HEK293 (cell line): Measurements from ENCODE around the gene STPG2.

Experiments
- CTCF ChIA-PET: fragments of 350-600 bp; formaldehyde crosslinking; extraction: SDS; loops from one replicate; lab custom pipeline; 2021; ENCODE audit warnings: antibody characterized with exemption; lab: Yijun Ruan, JAX
- POLR2A ChIA-PET: fragments of 300-600 bp; formaldehyde crosslinking; extraction: SDS; loops from one replicate; lab custom pipeline; 2020; ENCODE audit warnings: antibody characterized with exemption, inconsistent platforms; lab: Yijun Ruan, JAX
- H3K27ac ChIP-seq: fragments of 200-500 bp; sonication (Bioruptor generic); 2 replicates; pipeline ENCODE4 v1.5.1; 2014; ENCODE audit warnings: low read depth, low read length, control low read depth, inconsistent platforms; ENCODE audit errors: extremely low read depth
- H3K36me3 ChIP-seq, 2 experiments: fragments of 200-500 bp in 1 of 2; sonication (Bioruptor generic) in 1 of 2; 1 replicate in 1 of 2; 2 replicates in 1 of 2; pipeline ENCODE4 v1.5.1; 2014 to 2017; ENCODE audit warnings: inconsistent platforms in 2 of 2, low read length in 2 of 2; ENCODE audit not compliant: control insufficient read depth in 2 of 2, insufficient read depth in 1 of 2
- H3K4me1 ChIP-seq: fragments of 200-500 bp; sonication (Bioruptor generic); 2 replicates; pipeline ENCODE4 v1.5.1; 2014; ENCODE audit warnings: mild to moderate bottlenecking, low read length, inconsistent platforms; ENCODE audit not compliant: control insufficient read depth, insufficient read depth
- H3K4me3 ChIP-seq: 2 replicates; pipeline ENCODE4 v1.5.1; 2011; ENCODE audit warnings: low read depth, mild to moderate bottlenecking, control low read depth, low read length, moderate library complexity
- H3K9me3 ChIP-seq: fragments of 200-500 bp; sonication (Bioruptor generic); 2 replicates; pipeline ENCODE4 v1.5.1; 2014; ENCODE audit warnings: low read depth, low read length, inconsistent platforms; ENCODE audit not compliant: control insufficient read depth, insufficient read depth
- EGR2 ChIP-seq: fragments of 450-650 bp; formaldehyde crosslinking; IDR thresholded peaks from 2 replicates; pipeline ENCODE4 v1.5.1; 2016; ENCODE audit warnings: low read depth, missing biosample characterization, missing genetic modification characterization
- MZF1 ChIP-seq: fragments of 450-650 bp; formaldehyde crosslinking; IDR thresholded peaks from 2 replicates; pipeline ENCODE4 v1.5.1; 2017; ENCODE audit warnings: missing biosample characterization, missing genetic modification characterization, borderline replicate concordance
- RBAK ChIP-seq: fragments of 450-650 bp; formaldehyde crosslinking; IDR thresholded peaks from 2 replicates; pipeline ENCODE4 v1.5.1; 2016; ENCODE audit warnings: missing biosample characterization, missing genetic modification characterization
- TCF7L2 ChIP-seq: IDR thresholded peaks from 2 replicates; pipeline ENCODE4 v1.6.1; 2011; ENCODE audit warnings: low read depth, mild to moderate bottlenecking, inconsistent platforms, low read length, moderate library complexity, borderline replicate concordance
- WT1 ChIP-seq: fragments of 450-650 bp; formaldehyde crosslinking; IDR thresholded peaks from 2 replicates; pipeline ENCODE4 v1.5.1; 2016; ENCODE audit warnings: missing biosample characterization, missing genetic modification characterization
- ZBTB1 ChIP-seq: fragments of 450-650 bp; formaldehyde crosslinking; IDR thresholded peaks from 2 replicates; pipeline ENCODE4 v1.5.1; 2016; ENCODE audit warnings: missing biosample characterization, missing genetic modification characterization
- ZBTB21 ChIP-seq: fragments of 450-650 bp; formaldehyde crosslinking; IDR thresholded peaks from 2 replicates; pipeline ENCODE4 v1.5.1; 2017; ENCODE audit warnings: missing biosample characterization, missing genetic modification characterization
- ZBTB8A ChIP-seq: fragments of 450-650 bp; formaldehyde crosslinking; IDR thresholded peaks from 2 replicates; pipeline ENCODE4 v1.5.1; 2016; ENCODE audit warnings: missing biosample characterization, missing genetic modification characterization
- ZNF114 ChIP-seq: fragments of 450-650 bp; formaldehyde crosslinking; IDR thresholded peaks from 2 replicates; pipeline ENCODE4 v1.5.0; 2017; ENCODE audit warnings: missing biosample characterization, missing genetic modification characterization
- ZNF146 ChIP-seq: fragments of 450-650 bp; formaldehyde crosslinking; IDR thresholded peaks from 2 replicates; pipeline ENCODE4 v1.5.1; 2016; ENCODE audit warnings: missing biosample characterization, missing genetic modification characterization
- ZNF157 ChIP-seq: fragments of 450-650 bp; formaldehyde crosslinking; IDR thresholded peaks from 2 replicates; pipeline ENCODE4 v1.5.1; 2016; ENCODE audit warnings: missing biosample characterization, missing genetic modification characterization
- ZNF324 ChIP-seq: fragments of 450-650 bp; formaldehyde crosslinking; IDR thresholded peaks from 2 replicates; pipeline ENCODE4 v1.5.1; 2016; ENCODE audit warnings: missing biosample characterization, missing genetic modification characterization
- ZNF585B ChIP-seq: fragments of 450-650 bp; formaldehyde crosslinking; IDR thresholded peaks from 2 replicates; pipeline ENCODE4 v1.5.1; 2016; ENCODE audit warnings: missing biosample characterization, missing genetic modification characterization
- ZNF658 ChIP-seq: fragments of 450-650 bp; formaldehyde crosslinking; IDR thresholded peaks from 2 replicates; pipeline ENCODE4; 2016; ENCODE audit warnings: missing biosample characterization, missing genetic modification characterization
- ZNF670 ChIP-seq: fragments of 450-650 bp; formaldehyde crosslinking; IDR thresholded peaks from 2 replicates; pipeline ENCODE4 v1.5.1; 2016; ENCODE audit warnings: missing biosample characterization, missing genetic modification characterization, low read depth
- ZSCAN18 ChIP-seq: fragments of 450-650 bp; formaldehyde crosslinking; IDR thresholded peaks from 2 replicates; pipeline ENCODE4 v1.5.1; 2016; ENCODE audit warnings: missing biosample characterization, missing genetic modification characterization
- TF ChIP-seq, protein P1 (sequence below): fragments of 450-650 bp; formaldehyde crosslinking; IDR thresholded peaks from 2 replicates; pipeline ENCODE4 v1.5.1; 2016; ENCODE audit warnings: missing biosample characterization, missing genetic modification characterization
- TF ChIP-seq, protein P2 (sequence below): fragments of 450-650 bp; formaldehyde crosslinking; IDR thresholded peaks from 2 replicates; pipeline ENCODE4 v1.5.1; 2016; ENCODE audit warnings: missing biosample characterization, missing genetic modification characterization, borderline replicate concordance

The STPG2 gene

GRCh38 chr4:98162696-98163095 is 19.4 kb upstream of the STPG2 start:
- no peak overlapping the region for H3K4me3 ChIP-seq
- TF ChIP-seq ZNF114 (no peak), ZNF670 (tag by site-specific recombination) (no peak), WT1 (tag by site-specific recombination) (no peak), ZNF324 (no peak), ZSCAN18 (no peak), ZBTB8A (tag by site-specific recombination) (no peak), MZF1 (tag by site-specific recombination) (no peak), EGR2 (tag by site-specific recombination) (no peak), ZNF157 (tag by site-specific recombination) (no peak), RBAK (tag by site-specific recombination) (no peak), ZNF585B (tag by site-specific recombination) (no peak), ZNF146 (tag by site-specific recombination) (no peak)
- TF ChIP-seq, protein P1, sequence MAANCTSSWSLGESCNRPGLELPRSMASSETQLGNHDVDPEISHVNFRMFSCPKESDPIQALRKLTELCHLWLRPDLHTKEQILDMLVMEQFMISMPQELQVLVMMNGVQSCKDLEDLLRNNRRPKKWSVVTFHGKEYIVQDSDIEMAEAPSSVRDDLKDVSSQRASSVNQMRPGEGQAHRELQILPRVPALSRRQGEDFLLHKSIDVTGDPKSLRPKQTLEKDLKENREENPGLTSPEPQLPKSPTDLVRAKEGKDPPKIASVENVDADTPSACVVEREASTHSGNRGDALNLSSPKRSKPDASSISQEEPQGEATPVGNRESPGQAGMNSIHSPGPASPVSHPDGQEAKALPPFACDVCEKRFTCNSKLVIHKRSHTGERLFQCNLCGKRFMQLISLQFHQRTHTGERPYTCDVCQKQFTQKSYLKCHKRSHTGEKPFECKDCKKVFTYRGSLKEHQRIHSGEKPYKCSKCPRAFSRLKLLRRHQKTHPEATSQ = no peak
- CTCF ChIA-PET = no interaction called here
- no peak overlapping the region for H3K27ac ChIP-seq
- no peaks in the 10 kb centered on the region for H3K9me3 ChIP-seq
- no peaks in the 10 kb centered on the region for H3K4me1 ChIP-seq
- H3K36me3 ChIP-seq = no peaks in the 10 kb centered on the region
- POLR2A ChIA-PET = no interaction called here

GRCh38 chr4:98151145-98151924 is 8.1 kb upstream of the STPG2 start:
- Histone ChIP-seq H3K9me3 (no peaks in the 10 kb centered on the region), H3K27ac (no peak overlapping the region), H3K4me3 (no peak overlapping the region), H3K36me3 (no peaks in the 10 kb centered on the region)
- ChIA-PET POLR2A (interaction anchor here (0.5 kb wide), 1 partner anchor 1226 kb away, joined by 5 read pairs; no protein-coding TSS in a partner anchor), CTCF (interaction anchor here (0.6 kb wide), 2 partner anchors 316 to 532 kb away, joined by 4 to 6 read pairs; no protein-coding TSS in a partner anchor)
- TF ChIP-seq MZF1 (tag by site-specific recombination) (no peak), TCF7L2 (no peak), ZBTB21 (tag by site-specific recombination) (no peak), ZBTB1 (tag by site-specific recombination) (no peak), ZNF658 (no peak)
- TF ChIP-seq, protein P2, sequence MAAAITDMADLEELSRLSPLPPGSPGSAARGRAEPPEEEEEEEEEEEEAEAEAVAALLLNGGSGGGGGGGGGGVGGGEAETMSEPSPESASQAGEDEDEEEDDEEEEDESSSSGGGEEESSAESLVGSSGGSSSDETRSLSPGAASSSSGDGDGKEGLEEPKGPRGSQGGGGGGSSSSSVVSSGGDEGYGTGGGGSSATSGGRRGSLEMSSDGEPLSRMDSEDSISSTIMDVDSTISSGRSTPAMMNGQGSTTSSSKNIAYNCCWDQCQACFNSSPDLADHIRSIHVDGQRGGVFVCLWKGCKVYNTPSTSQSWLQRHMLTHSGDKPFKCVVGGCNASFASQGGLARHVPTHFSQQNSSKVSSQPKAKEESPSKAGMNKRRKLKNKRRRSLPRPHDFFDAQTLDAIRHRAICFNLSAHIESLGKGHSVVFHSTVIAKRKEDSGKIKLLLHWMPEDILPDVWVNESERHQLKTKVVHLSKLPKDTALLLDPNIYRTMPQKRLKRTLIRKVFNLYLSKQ (tag by site-specific recombination) = no peak
- TF ChIP-seq, all 188 proteins: peak for 0
- H3K4me1 ChIP-seq = peaks cover 4% of the 10 kb centered on the region; the same call in 1 of the 2 replicates
